ENCODE results near the gene MSLN.

Gene MSLN

GRCh38 chr16:728890-729744 is 31.4 kb upstream of the MSLN start:
- Mint-ChIP-seq H3K9me3 (no peaks in the 10 kb centered on the region), H3K36me3 (no peaks in the 10 kb centered on the region), H3K4me3 (no peak overlapping the region), H3K27ac (no peak overlapping the region), H3K4me1 (no peaks in the 10 kb centered on the region), H3K27me3 (no peaks in the 10 kb centered on the region)

DNA sequence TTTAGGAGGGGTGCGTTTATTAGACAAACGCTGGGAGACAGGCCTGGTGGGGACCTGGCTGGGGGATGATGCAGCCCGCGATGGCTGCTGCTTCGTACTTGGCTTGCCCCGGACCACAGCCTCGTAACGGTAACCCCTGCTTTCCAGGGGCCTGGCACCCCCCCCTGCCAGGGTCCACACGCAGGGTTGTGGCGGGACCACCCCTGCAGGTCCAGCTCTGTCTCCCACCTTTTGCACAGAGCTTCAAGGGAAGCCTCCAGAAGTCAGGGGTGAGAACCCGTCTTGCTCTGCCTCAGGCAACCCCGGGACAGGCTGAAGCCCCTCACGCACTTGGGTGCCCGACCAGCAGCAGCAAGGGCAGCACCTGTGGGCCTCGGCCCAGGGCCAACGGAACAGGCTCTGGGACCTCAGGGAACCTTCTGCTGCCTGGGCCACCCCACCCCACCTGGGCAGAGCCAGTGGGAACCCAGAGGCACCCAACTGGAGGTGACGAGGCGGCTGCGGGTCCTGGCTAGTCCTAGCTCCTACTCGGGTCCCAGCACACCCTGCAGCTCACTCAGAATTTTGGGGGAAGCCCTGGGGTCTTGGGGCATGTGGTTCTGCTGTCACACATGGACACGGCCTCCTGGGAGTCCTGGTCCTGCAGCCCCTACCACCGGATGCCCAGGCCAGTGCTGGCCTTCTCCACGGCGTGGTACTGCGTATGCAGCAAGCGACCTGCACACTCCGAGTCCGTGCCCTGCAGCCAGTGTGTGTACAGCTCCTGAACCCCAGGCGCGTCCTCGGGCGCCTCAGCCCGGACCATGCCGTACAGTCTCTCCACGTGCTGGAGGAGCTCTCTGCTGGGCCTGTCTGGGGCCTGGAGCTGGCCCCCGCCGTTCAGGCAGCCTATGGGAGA is 30.5 kb upstream of the MSLN start:
- no peaks in the 10 kb centered on the region for H3K4me1 Mint-ChIP-seq
- no peaks in the 10 kb centered on the region for H3K27me3 Mint-ChIP-seq
- H3K36me3 Mint-ChIP-seq, result no peaks in the 10 kb centered on the region
- no peak overlapping the region for H3K27ac Mint-ChIP-seq
- H3K4me3 Mint-ChIP-seq, result peak overlapping the region; percentile 23
- H3K9me3 Mint-ChIP-seq, result no peaks in the 10 kb centered on the region

DNA sequence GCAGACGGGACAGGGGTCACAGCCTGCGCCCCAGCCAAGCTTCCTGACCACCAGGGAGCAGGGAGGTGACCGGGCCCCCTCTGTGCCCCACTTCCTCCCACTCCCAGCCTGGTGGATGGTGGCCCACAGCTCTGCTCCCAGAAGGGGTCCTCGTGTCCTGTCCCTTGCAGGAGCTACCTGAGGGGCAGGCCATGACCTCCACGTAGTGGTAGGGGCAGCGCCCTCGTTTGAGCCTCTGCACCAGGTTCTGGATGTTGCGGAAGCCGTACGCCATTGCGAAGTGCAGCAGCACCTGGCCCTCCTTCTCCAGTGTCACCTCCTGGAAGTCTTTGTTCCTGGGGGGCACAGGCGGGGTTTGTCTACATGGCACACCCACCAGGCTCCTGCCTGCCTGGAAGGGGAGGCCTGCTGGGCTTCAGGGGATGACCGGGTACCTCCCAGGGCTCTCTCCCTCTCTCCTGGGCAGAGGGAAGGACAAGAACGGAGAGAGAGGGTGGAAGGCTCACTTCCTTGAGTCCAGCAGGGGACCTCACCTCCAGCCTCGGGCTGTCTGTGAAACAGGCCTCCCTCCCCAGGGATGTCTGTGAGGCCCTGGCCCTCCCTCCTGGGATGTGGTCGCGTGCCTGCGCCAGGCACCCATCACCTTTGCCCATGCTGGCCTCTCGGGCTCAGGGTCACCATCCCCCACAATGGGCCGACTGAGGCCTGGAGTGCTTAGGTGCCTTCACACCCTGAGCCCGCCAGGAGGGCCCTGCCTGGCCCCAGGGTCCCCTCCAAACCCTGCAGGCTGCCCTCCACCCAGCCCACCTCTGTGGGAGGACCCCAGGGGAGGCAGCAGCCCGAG is 29.6 kb upstream of the MSLN start:
- no peak overlapping the region for H3K27ac Mint-ChIP-seq
- H3K4me1 Mint-ChIP-seq, result no peaks in the 10 kb centered on the region
- peaks cover 3% of the 10 kb centered on the region for H3K36me3 Mint-ChIP-seq
- no peak overlapping the region for H3K4me3 Mint-ChIP-seq
- no peaks in the 10 kb centered on the region for H3K27me3 Mint-ChIP-seq
- no peaks in the 10 kb centered on the region for H3K9me3 Mint-ChIP-seq

DNA sequence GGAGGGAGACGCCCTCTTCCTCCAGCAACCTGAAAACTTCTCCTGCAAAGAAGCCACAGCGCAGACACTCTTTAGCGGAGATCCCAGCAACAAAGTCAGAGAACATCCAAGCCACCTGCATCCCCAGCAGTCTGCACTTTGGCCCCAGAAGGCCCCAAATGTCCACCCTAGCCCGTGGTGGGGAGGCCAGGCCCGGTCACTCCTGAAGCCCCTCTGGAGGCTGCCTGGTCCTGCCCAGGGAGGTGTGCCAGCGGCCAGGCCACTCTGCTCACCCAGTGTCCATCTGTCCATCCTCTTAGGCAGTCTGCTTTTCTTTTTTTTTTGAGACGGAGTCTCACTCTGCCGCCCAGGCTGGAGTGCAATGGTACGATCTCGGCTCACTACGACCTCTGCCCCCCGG is 28.2 kb upstream of the MSLN start:
- no peak overlapping the region for H3K27ac Mint-ChIP-seq
- no peaks in the 10 kb centered on the region for H3K4me1 Mint-ChIP-seq
- no peaks in the 10 kb centered on the region for H3K9me3 Mint-ChIP-seq
- H3K27me3 Mint-ChIP-seq, result no peaks in the 10 kb centered on the region
- H3K4me3 Mint-ChIP-seq, result no peak overlapping the region
- H3K36me3 Mint-ChIP-seq, result peaks cover 3% of the 10 kb centered on the region

DNA sequence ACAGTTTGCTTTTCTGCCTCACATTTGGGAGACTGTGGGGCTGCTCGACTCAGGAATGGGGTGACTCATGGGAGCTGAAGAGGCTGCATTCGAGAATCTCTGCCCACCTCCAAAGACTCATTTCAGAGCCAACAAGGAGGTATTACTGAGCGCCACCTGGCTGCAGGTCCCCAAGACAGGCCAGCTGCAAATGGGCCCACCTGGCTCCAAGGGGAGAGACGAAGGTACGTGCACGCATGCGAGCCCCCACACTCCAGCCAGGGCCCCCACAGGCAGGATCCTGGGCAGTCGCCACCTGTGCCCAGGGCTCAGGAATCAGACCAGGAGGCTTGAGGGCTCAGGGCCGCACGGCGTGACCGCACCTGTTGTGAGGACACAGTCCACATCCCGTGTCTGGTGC is 27.6 kb upstream of the MSLN start:
- H3K4me3 Mint-ChIP-seq, result no peak overlapping the region
- no peaks in the 10 kb centered on the region for H3K4me1 Mint-ChIP-seq
- no peak overlapping the region for H3K27ac Mint-ChIP-seq
- no peaks in the 10 kb centered on the region for H3K27me3 Mint-ChIP-seq
- no peaks in the 10 kb centered on the region for H3K9me3 Mint-ChIP-seq
- H3K36me3 Mint-ChIP-seq, result peaks cover 5% of the 10 kb centered on the region

GRCh38 chr16:733382-734207 is 26.9 kb upstream of the MSLN start:
- no peaks in the 10 kb centered on the region for H3K27me3 Mint-ChIP-seq
- no peaks in the 10 kb centered on the region for H3K9me3 Mint-ChIP-seq
- H3K36me3 Mint-ChIP-seq, result peaks cover 7% of the 10 kb centered on the region
- H3K4me3 Mint-ChIP-seq, result no peak overlapping the region
- no peaks in the 10 kb centered on the region for H3K4me1 Mint-ChIP-seq
- H3K27ac Mint-ChIP-seq, result no peak overlapping the region

DNA sequence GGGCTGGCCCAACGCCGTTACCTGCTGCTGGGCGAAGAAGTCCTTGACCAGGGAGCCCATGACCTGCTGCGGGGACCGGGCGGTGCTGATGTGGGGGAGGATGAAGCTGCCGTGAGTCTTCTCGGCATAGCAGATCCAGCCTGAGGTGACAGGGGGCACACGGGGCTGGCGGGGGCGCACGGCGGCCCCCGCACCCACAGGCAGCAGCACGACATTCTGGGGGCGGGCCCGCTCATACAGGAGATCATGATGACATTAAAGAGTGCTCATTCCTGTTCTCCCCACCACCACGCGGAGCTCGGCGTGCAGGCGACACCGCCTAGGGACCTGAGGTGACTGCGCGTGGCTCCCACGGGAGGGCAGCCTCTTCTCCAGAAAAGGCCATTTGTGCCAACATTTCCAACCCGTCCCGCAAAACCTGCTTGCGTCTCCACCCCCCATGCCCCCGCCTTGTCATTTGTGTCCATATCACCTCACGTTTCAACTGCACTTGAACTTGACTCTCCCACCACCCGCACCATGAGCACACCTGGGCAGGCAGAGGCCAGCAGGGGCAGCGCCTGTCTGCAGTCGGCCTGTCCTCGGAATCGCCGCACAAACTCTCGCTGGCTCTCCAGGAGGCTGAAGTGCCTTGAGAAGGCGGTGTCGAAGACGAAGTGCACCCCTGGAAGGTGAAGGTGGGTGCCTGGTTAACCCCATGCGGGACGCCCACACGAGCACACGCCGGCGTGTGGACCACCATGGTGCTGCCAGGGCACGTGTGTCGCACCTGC is 26.1 kb upstream of the MSLN start:
- Mint-ChIP-seq H3K4me1 (peaks cover 5% of the 10 kb centered on the region), H3K9me3 (no peaks in the 10 kb centered on the region), H3K36me3 (peaks cover 7% of the 10 kb centered on the region), H3K27ac (no peak overlapping the region), H3K27me3 (no peaks in the 10 kb centered on the region), H3K4me3 (no peak overlapping the region)

DNA sequence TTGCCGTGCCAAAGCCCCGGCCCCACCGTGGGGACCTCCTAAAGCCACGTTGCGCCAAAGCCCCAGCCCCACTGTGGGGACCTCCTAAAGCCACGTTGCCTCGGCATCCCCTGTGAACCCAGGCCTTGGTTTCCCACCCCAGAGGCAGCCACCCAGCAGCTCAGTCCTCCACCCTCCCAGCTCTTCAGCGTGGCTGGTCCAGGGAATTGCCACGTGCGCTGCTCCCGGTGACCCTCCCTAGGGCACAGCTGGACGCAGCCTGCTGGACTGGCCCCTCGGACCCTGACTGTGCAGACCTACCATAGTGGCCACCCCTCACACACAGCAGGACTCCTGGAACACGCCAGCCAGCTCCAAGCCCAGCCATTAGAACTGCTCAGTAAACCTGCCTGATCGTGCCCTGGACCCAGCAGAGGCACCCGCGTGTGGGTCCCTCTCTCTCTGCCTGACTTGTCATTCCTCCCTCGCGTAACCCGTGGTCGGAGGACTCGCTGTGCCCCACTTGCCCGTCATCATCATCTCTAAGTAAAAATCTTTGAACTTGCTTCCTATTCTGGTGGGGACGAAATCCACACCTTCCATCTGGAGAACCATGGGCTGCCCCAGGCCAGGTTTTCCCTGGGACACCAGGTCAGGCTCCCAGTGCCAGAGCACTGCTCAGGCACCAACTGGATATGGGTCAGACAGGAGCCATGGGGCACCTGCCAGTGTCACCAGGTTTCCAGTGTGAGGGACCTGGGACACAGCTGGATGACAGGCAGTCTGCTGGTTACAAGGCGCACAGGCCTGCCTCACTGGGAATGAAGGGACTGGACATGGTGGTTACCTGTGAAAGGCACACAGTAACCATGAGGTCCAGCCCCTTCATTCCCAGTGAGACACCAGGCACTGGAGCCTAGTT is 25.3 kb upstream of the MSLN start:
- H3K4me1 Mint-ChIP-seq, result peaks cover 13% of the 10 kb centered on the region
- no peaks in the 10 kb centered on the region for H3K27me3 Mint-ChIP-seq
- no peak overlapping the region for H3K27ac Mint-ChIP-seq
- H3K4me3 Mint-ChIP-seq, result no peak overlapping the region
- H3K36me3 Mint-ChIP-seq, result peaks cover 7% of the 10 kb centered on the region
- H3K9me3 Mint-ChIP-seq, result no peaks in the 10 kb centered on the region

DNA sequence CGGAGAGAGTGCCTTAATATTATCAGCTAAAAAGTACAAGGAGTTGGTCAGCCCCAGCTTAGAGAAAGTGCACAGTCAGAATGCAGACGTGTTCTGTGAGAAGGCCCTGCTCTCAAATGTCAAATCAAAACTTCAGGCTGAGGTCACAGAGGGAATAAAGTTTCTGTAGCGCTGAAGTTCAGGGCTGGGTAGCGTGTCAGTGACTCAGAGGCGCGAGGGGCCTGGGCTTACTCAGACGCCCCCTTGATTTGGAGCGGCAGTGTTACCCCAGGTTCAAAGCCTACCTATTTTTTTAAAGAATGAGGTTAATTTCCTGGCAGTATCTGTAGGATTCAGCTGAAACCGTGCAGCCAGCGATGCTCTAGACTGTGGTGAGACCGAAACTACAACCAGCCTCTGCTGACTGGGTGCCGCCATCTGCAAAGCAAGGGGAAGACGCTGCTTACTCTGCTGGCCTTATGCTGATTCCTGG is 24.5 kb upstream of the MSLN start:
- Mint-ChIP-seq H3K36me3 (peaks cover 7% of the 10 kb centered on the region), H3K27ac (no peak overlapping the region), H3K4me3 (no peak overlapping the region), H3K27me3 (no peaks in the 10 kb centered on the region), H3K9me3 (no peaks in the 10 kb centered on the region), H3K4me1 (peaks cover 13% of the 10 kb centered on the region)

GRCh38 chr16:736936-737481 is 23.5 kb upstream of the MSLN start:
- Mint-ChIP-seq H3K27ac (no peak overlapping the region), H3K36me3 (peaks cover 7% of the 10 kb centered on the region), H3K9me3 (no peaks in the 10 kb centered on the region), H3K4me1 (peaks cover 13% of the 10 kb centered on the region), H3K4me3 (no peak overlapping the region), H3K27me3 (no peaks in the 10 kb centered on the region)

DNA sequence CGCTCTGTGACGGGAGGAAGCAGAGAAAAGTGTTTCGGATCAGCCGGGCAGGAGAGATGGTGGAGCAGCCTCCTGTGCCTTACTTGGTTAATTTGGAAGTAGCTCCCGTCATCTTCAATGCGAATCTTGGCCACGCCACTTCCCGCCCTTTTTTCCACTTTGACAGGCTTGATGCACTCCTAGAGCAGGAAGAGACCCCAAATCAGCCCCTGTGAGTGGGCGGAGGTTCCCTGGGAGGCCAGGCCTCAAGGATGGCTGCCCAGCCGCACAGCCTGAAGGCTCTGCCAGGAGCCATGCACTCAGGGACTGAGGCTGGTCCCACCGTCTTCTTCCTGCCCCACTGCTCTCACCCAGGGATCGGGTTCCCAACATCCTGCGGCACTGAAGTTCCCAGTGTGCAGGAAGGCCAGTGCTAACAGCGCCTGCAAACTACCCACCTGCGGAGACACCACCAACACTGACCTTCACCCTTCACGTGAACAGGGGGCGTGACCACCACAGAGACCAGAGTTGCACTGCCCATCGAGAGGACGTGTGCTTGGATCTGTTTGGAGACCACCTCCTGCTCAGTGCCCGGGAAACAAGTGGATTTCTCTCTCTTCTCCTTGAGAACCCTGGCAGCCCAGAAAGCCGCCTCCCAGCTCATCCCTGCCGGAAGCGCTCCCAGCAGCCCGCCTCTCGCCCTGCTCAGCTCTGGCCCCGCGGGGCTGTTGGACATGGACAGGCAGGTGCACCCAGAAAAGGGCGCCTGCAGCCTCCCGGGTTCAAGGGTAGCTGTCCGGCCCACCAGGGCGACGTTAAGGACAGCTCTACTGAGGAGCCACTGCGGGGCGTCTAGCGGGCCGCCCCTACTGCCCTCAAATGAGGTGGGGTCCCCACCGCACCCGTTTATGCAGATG is 20.7 kb upstream of the MSLN start:
- H3K27ac Mint-ChIP-seq, result peak overlapping the region; percentile 4
- peak overlapping the region; percentile 74 for H3K4me3 Mint-ChIP-seq
- peaks cover 7% of the 10 kb centered on the region for H3K36me3 Mint-ChIP-seq
- no peaks in the 10 kb centered on the region for H3K9me3 Mint-ChIP-seq
- peaks cover 13% of the 10 kb centered on the region for H3K4me1 Mint-ChIP-seq
- H3K27me3 Mint-ChIP-seq, result no peaks in the 10 kb centered on the region

GRCh38 chr16:740459-740763 is 20.1 kb upstream of the MSLN start:
- peaks cover 13% of the 10 kb centered on the region for H3K4me1 Mint-ChIP-seq
- no peaks in the 10 kb centered on the region for H3K27me3 Mint-ChIP-seq
- H3K27ac Mint-ChIP-seq, result no peak overlapping the region
- H3K4me3 Mint-ChIP-seq, result peak overlapping the region; percentile 86
- no peaks in the 10 kb centered on the region for H3K9me3 Mint-ChIP-seq
- peaks cover 4% of the 10 kb centered on the region for H3K36me3 Mint-ChIP-seq

Data from activated naive CD4-positive, alpha-beta T cell treated with anti-CD3 and anti-CD28 coated beads, Interleukin-2, amount 50 U/mL, for 24 hours (primary cell).